ENCODE measurements around the gene C4BPB.

- TF ChIP-seq CTCF (IDR thresholded peaks at IDR 0.05; ENCODE audit: insufficient read depth, low read depth, low read length) (no peak), EZH2 (IDR thresholded peaks at IDR 0.05; ENCODE audit: insufficient read depth, low read length) (no peak)
Measured at GRCh38 chr1:207140536-207140935, 51.9 kb downstream of the C4BPB start.

Measured in astrocyte (in vitro differentiated cells and primary cell).